ENCODE data around the gene SRBD1. TPM values are rescaled to one million over a fixed set of nuclear protein-coding genes. Genes with fewer than 3 reads are reported as not detected.
"Not testable (repeated sequence)": the region's sequence is repeated elsewhere in the genome, so short reads cannot be mapped to it uniquely, and the experiment has no call there.

SRBD1 gene
- total and polyA plus RNA-seq, 4 donors = 11.2 to 43.9 (median 19.1) TPM

DNA sequence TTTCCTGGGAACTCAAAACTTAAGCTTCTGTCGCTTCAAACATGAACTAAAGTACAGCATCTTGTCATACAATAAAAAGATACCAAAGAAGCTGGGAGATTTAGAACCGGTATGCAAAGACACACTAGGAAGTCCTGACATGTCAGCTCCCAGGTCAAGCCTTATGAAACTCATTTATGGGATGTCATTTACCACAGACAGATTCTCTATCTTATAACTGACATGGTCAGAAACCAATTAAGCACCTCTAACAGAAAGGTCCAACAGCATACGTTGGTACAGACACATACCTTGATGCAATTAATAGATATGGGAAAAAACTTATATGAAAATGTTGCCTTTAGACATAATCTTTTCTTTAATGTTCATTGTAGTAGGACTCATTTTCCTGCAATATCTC, 169.0 kb downstream of the SRBD1 start:
- Histone ChIP-seq H3K9me3 (ENCODE audit: control insufficient read depth, insufficient read depth, low read length) (no peaks in the 10 kb centered on the region), H3K4me1 (ENCODE audit: control insufficient read depth, insufficient read depth, low read length) (no peaks in the 10 kb centered on the region), H3K36me3 (ENCODE audit: control insufficient read depth, insufficient read depth, low read length) (no peaks in the 10 kb centered on the region), H3K27me3 (ENCODE audit: control insufficient read depth, insufficient read depth, low read length) (no peaks in the 10 kb centered on the region), H3K27ac (ENCODE audit: low read depth, low read length) (no peak overlapping the region), H3K4me3 (ENCODE audit: low read depth, low read length) (no peak overlapping the region)
- 92% methylated on average over 2 of the region's 3 CpGs for WGBS (ENCODE audit: insufficient coverage)
- DNase-seq (ENCODE audit: low read depth in 4 of 6, low spot score in 6 of 6) = no peak

DNA sequence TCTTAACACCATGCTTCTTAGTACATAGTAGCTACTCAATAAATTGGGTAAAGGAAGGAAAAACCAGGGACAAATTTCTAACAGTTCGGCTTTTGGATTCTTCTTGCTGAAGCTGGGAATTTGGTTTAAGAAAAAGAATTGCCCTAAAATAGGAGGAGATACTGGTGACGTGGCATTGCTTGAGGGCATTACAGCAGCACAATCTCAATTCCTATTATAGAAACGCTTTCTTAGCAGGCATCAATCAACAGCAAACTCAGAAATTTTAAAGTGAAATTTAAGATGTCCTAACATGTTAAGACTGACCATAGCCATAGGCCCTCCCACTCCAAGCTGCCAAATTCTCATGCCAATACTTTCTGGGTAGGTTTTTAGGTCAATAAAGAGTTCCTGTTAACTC, 169.5 kb downstream of the SRBD1 start:
- no peak for DNase-seq (ENCODE audit: low read depth in 4 of 6, low spot score in 6 of 6)

DNA sequence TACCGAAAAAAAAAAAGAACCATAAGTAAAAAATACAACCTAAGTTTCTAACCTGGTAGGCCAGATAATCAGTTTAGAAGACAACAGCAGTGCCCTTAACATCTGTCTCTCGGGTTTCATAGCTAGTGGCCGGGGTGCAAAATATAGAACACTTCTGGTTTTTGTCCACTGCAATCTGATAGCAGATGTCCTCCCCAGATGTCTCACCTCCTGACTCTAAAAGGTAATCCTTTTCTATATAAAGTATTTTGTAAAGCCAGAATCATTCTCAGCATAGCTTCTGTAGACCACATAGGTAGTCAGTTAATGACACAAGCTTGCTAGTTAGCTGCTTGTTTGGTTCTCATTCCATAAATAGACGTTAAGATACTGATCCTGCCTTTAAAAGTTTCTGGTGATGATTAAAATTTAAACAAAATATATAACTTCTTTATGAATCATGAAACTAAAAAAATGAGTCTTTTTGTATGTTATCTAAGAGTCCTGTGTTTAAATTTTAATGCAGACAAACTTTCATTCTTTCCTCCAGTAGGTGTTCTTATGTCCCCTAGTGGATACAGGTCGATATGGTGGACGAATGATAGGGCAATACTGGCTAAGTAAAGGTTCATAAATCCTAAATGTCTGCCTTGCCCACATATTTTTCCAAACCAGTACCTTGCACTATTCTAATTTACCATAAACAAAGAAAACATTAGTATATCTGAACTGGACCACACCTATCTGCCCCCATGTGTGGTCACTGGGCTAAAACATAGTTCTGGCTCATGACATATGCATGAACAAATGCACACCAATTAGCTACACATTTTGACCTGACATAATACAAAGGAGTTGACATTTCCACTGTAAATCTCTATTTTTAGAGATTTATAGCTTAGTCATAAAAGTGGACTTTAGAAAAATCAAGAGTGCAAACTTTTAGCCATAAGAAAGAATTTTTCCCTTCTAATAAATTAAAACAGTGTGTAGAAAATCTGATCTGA, 171.0 kb downstream of the SRBD1 start:
- WGBS (ENCODE audit: insufficient coverage) = 92% methylated on average over 2 of the region's 6 CpGs
- Histone ChIP-seq H3K36me3 (ENCODE audit: control insufficient read depth, insufficient read depth, low read length) (no peaks in the 10 kb centered on the region), H3K4me1 (ENCODE audit: control insufficient read depth, insufficient read depth, low read length) (no peaks in the 10 kb centered on the region), H3K9me3 (ENCODE audit: control insufficient read depth, insufficient read depth, low read length) (no peaks in the 10 kb centered on the region), H3K4me3 (ENCODE audit: low read depth, low read length) (no peak overlapping the region), H3K27me3 (ENCODE audit: control insufficient read depth, insufficient read depth, low read length) (no peaks in the 10 kb centered on the region), H3K27ac (ENCODE audit: low read depth, low read length) (no peak overlapping the region)
- no peak for DNase-seq (ENCODE audit: low read depth in 4 of 6, low spot score in 6 of 6)

More for the DNA sequence above, 169.5 kb downstream of the SRBD1 start:
- H3K27ac ChIP-seq (ENCODE audit: low read depth, low read length) = no peak overlapping the region
- no CpG with 5 or more reads among the region's 3 CpGs for WGBS (ENCODE audit: insufficient coverage)
- no peaks in the 10 kb centered on the region for H3K9me3 ChIP-seq (ENCODE audit: control insufficient read depth, insufficient read depth, low read length)
- no peaks in the 10 kb centered on the region for H3K36me3 ChIP-seq (ENCODE audit: control insufficient read depth, insufficient read depth, low read length)
- H3K4me1 ChIP-seq (ENCODE audit: control insufficient read depth, insufficient read depth, low read length) = no peaks in the 10 kb centered on the region
- H3K4me3 ChIP-seq (ENCODE audit: low read depth, low read length) = no peak overlapping the region
- no peaks in the 10 kb centered on the region for H3K27me3 ChIP-seq (ENCODE audit: control insufficient read depth, insufficient read depth, low read length)

DNA sequence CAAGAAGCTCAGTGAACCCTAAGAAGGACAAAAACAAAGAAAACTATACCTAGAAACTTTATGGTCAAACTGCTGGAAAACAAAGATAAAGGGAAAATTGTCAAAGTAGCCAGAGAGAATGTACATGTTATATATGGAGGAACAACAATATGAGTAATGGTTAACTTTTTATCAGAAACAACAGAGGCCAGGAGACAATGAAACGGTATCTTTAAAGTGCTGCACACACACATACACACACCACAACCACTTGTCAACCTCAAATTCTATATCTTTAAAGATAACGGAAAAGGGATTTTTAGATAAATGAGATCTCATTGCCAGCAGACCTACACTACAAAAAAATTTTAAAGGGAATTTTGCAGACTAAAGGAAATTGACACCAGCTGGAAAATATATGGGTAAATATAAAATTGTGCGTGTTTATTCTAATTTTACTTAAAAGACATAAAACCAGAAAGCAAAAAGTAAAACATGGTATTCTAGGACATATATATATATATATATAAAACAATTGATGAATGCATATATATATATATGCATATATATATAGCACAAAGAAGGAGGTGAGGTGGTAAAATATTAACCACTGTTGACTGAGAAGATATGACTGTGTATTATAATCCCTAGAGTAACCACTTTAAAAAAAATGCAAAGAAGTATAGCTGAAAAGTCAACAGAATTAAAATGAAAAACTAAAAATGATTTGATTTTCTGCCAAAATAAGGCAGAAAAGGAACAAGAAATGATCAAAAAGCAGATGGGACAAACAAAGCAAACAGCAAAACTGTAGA, 172.0 kb downstream of the SRBD1 start:
- no peak for DNase-seq (ENCODE audit: low read depth in 4 of 6, low spot score in 6 of 6)
- no peaks in the 10 kb centered on the region for H3K36me3 ChIP-seq (ENCODE audit: control insufficient read depth, insufficient read depth, low read length)
- H3K27ac ChIP-seq (ENCODE audit: low read depth, low read length) = no peak overlapping the region
- H3K9me3 ChIP-seq (ENCODE audit: control insufficient read depth, insufficient read depth, low read length) = no peaks in the 10 kb centered on the region
- WGBS (ENCODE audit: insufficient coverage) = no CpG with 5 or more reads among the region's 3 CpGs
- H3K4me1 ChIP-seq (ENCODE audit: control insufficient read depth, insufficient read depth, low read length) = no peaks in the 10 kb centered on the region
- H3K27me3 ChIP-seq (ENCODE audit: control insufficient read depth, insufficient read depth, low read length) = no peaks in the 10 kb centered on the region
- no peak overlapping the region for H3K4me3 ChIP-seq (ENCODE audit: low read depth, low read length)

DNA sequence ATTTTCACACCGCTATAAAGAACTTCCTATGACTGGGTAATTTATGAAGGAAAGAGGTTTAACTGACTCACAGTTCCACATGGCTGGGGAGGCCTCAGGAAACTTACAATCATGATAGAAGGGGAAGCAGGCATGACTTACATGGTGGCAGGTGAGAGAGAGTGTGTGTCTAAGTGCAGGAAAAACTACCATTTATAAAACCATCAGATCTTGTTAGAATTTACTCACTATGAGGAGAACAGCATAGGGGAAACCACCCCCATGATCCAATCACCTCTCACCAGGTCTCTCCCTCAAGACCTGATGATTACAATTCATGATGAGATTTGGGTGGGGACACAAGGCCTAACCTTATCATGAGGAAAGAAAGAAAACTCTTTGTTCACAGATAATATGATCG, 174.6 kb downstream of the SRBD1 start:
- Histone ChIP-seq H3K27ac (ENCODE audit: low read depth, low read length) (no peak overlapping the region), H3K27me3 (ENCODE audit: control insufficient read depth, insufficient read depth, low read length) (no peaks in the 10 kb centered on the region), H3K4me1 (ENCODE audit: control insufficient read depth, insufficient read depth, low read length) (no peaks in the 10 kb centered on the region), H3K9me3 (ENCODE audit: control insufficient read depth, insufficient read depth, low read length) (no peaks in the 10 kb centered on the region), H3K36me3 (ENCODE audit: control insufficient read depth, insufficient read depth, low read length) (no peaks in the 10 kb centered on the region), H3K4me3 (ENCODE audit: low read depth, low read length) (no peak overlapping the region)
- no peak for DNase-seq (ENCODE audit: low read depth in 4 of 6, low spot score in 6 of 6)
- no CpG with 5 or more reads among the region's 2 CpGs for WGBS (ENCODE audit: insufficient coverage)

DNA sequence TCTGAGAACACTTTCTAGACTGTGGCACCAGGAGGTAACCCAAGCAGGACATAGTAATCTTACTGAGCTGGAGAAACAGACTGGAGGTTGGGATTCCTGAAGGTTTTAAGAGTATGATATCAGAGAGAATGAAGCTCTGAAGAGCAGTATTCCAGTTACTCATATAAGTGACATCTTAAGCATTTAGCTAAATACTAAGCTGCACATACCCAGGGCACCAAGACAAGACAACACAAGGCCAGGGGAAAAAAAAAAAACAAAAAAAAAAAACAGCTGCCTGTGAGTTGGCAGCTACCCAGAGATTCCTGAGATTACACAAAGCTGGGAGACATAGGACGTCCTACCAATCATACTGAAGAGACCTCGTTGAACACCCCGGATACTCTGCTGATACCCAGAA, 175.8 kb downstream of the SRBD1 start:
- H3K27ac ChIP-seq (ENCODE audit: low read depth, low read length) = no peak overlapping the region
- no peak overlapping the region for H3K4me3 ChIP-seq (ENCODE audit: low read depth, low read length)
- no peaks in the 10 kb centered on the region for H3K36me3 ChIP-seq (ENCODE audit: control insufficient read depth, insufficient read depth, low read length)
- no peaks in the 10 kb centered on the region for H3K27me3 ChIP-seq (ENCODE audit: control insufficient read depth, insufficient read depth, low read length)
- H3K9me3 ChIP-seq (ENCODE audit: control insufficient read depth, insufficient read depth, low read length) = no peaks in the 10 kb centered on the region
- no CpG with 5 or more reads among the region's 3 CpGs for WGBS (ENCODE audit: insufficient coverage)
- no peaks in the 10 kb centered on the region for H3K4me1 ChIP-seq (ENCODE audit: control insufficient read depth, insufficient read depth, low read length)
- DNase-seq (ENCODE audit: low read depth in 4 of 6, low spot score in 6 of 6) = no peak

DNA sequence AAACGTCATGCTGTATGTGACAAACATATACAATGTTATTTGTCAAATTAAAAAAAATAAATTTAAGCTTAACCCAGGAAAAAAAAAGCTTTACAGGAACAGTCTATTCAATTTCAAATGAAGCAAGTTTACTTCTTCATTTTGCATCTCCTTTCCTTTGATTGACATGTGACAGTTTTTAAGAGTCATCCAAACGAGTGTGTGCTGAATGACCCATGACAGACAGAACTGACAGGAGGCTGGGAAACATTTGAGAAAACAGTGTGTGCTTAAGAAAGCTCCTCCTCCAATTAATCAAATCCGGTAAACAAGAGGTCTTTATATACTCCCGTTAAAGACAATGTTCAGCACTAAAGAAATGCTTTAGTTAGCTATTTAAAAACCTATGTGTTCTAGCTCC, 177.7 kb downstream of the SRBD1 start:
- Histone ChIP-seq H3K27me3 (ENCODE audit: control insufficient read depth, insufficient read depth, low read length) (no peaks in the 10 kb centered on the region), H3K27ac (ENCODE audit: low read depth, low read length) (no peak overlapping the region), H3K4me1 (ENCODE audit: control insufficient read depth, insufficient read depth, low read length) (no peaks in the 10 kb centered on the region), H3K36me3 (ENCODE audit: control insufficient read depth, insufficient read depth, low read length) (no peaks in the 10 kb centered on the region), H3K9me3 (ENCODE audit: control insufficient read depth, insufficient read depth, low read length) (no peaks in the 10 kb centered on the region), H3K4me3 (ENCODE audit: low read depth, low read length) (no peak overlapping the region)
- no peak for DNase-seq (ENCODE audit: low read depth in 4 of 6, low spot score in 6 of 6)
- WGBS (ENCODE audit: insufficient coverage) = no CpG with 5 or more reads among the region's 4 CpGs

DNA sequence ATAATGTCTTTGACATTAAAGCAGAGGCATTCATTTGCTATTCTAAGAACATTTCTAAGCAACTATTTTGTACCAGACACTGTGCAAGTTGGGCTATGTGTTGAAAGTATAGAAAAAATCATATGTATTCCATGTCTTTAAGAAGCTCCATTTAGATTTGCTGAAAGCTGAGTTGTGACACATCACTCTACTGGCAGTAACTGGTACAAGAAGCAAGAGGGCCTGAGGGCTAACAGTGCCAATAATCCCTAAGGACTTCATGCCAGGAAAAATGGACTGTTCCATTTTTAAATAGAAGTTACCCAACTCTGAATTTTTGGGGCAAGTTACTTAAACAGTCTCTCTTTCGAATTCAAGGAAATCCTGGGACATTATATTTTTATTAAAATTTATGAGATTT, 178.7 kb downstream of the SRBD1 start:
- WGBS (ENCODE audit: insufficient coverage) = no CpG with 5 or more reads among the region's 1 CpG
- Histone ChIP-seq H3K9me3 (ENCODE audit: control insufficient read depth, insufficient read depth, low read length) (no peaks in the 10 kb centered on the region), H3K4me1 (ENCODE audit: control insufficient read depth, insufficient read depth, low read length) (no peaks in the 10 kb centered on the region), H3K27me3 (ENCODE audit: control insufficient read depth, insufficient read depth, low read length) (no peaks in the 10 kb centered on the region), H3K27ac (ENCODE audit: low read depth, low read length) (no peak overlapping the region), H3K36me3 (ENCODE audit: control insufficient read depth, insufficient read depth, low read length) (no peaks in the 10 kb centered on the region), H3K4me3 (ENCODE audit: low read depth, low read length) (no peak overlapping the region)
- DNase-seq (ENCODE audit: low read depth in 4 of 6, low spot score in 6 of 6) = no peak

DNA sequence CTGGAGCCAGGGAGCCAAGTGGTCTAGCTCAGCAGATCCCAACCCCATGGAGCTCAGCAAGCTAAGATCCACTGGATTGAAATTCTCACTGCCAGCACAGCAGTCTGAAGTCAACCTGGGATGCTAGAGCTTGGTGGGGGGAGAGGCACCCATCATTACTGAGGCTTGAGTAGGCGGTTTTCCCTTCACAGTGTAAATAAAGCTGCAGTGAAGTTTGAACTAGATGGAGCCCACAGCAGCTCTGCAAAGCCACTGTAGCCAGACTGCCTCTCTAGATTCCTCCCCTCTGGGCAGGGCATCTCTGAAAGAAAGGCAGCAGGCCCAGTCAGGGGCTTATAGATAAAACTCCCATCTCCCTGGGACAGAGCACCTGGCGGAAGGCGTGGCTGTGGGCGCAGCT, 185.0 kb downstream of the SRBD1 start:
- not testable (repeated sequence) for H3K36me3 ChIP-seq (ENCODE audit: control insufficient read depth, insufficient read depth, low read length); H3K9me3 ChIP-seq (ENCODE audit: control insufficient read depth, insufficient read depth, low read length); H3K4me3 ChIP-seq (ENCODE audit: low read depth, low read length); H3K4me1 ChIP-seq (ENCODE audit: control insufficient read depth, insufficient read depth, low read length); H3K27me3 ChIP-seq (ENCODE audit: control insufficient read depth, insufficient read depth, low read length); DNase-seq (ENCODE audit: low read depth in 4 of 6, low spot score in 6 of 6); H3K27ac ChIP-seq (ENCODE audit: low read depth, low read length)
- 100% methylated on average over 3 of the region's 4 CpGs for WGBS (ENCODE audit: insufficient coverage)
